ENCODE data around the gene CSNK1G3.
"Not testable (repeated sequence)": the region's sequence is repeated elsewhere in the genome, so short reads cannot be mapped to it uniquely, and the experiment has no call there.

CSNK1G3 gene

DNA sequence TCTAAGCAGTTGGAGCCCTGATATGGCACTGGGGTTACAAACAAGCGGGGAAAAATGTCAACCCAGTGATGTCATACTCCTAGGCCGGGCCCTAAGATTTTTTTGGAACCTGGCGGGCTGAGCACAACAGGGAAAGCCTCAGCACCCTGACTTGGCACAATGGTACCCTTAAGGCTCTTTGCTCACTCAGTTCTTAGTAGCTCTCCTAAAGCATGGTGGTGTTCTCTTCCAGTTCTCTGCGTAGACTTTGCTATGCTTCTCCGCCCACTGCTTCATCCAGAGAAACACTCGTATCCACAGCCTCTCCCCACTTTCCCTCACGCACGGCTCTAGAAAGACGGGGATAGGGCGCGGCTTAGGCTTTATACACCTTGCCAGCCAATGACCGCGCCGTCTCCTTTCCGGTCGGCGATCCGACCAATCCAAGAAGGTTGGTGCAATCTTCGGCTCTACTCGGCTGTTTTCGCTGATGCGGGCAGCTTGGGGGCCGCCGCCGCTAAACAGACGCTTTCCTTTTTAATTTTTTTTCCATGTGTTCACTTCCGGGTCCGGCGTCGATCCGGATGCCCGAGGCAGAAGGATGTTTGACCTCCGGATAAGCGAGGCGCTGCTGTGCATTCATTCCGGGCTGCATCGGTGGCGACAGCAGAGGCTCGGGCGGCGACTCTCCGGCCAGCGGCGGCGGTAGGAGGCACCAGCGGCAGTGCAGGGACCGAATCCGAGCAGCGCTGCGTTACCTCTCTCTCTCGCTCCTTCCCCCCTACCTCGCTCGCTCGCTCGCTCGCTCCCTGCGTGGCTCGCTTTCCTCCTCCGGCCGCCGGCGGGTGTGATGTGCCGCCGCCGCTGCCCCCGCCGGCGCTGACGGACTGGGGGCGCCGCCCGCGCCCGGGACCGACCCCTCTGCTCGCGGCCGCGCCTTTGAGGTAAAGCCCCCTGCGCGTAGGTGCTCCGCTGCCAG is at the start of gene CSNK1G3:
Gene CSNK1G3 (plus strand): TSS at position 530 of the 958 bp plus-strand sequence. CDS start 33,487 bp downstream, outside the sequence.
- peak; percentile 98 for DNase-seq (ENCODE audit: low read depth)

GRCh38 chr5:123466839-123467238 is 45.1 kb upstream of the CSNK1G3 start:
- DNase-seq (ENCODE audit: low read depth) = not testable (repeated sequence)

DNA sequence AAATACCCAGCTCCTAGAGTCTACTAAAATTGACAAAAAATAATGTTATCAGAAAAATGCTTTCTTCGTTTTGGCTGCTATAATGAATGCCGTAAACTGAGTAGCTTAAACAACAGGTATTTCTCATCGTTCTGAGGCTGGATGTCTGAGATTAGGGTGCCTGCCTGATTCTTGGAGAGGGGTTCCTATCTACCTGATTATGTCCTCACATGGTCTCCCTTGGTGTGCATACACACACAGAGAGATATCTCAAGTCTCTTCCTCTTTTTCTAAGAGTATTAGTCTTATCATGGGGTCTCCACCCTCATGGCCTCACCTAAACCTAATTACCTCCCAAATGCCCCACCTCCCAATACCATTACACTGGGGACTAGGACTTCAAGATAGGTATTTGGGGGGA is 40.6 kb upstream of the CSNK1G3 start:
- DNase-seq (ENCODE audit: low read depth) = no peak

- DNase-seq (ENCODE audit: low read depth) = no peak
Measured at GRCh38 chr5:123472150-123472924, 39.6 kb upstream of the CSNK1G3 start.

GRCh38 chr5:123474228-123474627 is 37.7 kb upstream of the CSNK1G3 start:
- DNase-seq (ENCODE audit: low read depth) = peak; percentile 87

- peak; percentile 69 for DNase-seq (ENCODE audit: low read depth)
Measured at GRCh38 chr5:123476731-123477130, 35.2 kb upstream of the CSNK1G3 start.

DNA sequence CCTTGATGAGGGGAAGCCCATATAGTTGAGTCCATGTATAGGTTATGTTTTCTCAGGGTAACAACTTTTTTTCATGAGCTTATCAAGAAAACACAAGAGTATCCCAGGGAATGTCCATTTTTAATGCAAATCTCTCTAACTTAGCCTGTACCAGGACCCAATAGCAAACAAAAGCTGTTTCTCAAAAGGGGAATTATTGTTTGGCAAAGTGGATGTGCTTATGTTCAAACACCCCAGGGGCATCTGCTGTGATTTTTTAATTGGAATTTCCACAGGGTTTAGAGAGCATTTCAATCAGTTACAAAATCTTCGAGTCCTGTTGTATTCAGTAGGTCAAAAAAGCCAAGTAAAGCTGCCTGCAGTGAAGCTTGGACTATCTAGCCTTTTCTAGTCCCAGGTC is 33.4 kb upstream of the CSNK1G3 start:
- DNase-seq (ENCODE audit: low read depth) = no peak

GRCh38 chr5:123482258-123482657 is 29.7 kb upstream of the CSNK1G3 start:
- no peak for DNase-seq (ENCODE audit: low read depth)

DNA sequence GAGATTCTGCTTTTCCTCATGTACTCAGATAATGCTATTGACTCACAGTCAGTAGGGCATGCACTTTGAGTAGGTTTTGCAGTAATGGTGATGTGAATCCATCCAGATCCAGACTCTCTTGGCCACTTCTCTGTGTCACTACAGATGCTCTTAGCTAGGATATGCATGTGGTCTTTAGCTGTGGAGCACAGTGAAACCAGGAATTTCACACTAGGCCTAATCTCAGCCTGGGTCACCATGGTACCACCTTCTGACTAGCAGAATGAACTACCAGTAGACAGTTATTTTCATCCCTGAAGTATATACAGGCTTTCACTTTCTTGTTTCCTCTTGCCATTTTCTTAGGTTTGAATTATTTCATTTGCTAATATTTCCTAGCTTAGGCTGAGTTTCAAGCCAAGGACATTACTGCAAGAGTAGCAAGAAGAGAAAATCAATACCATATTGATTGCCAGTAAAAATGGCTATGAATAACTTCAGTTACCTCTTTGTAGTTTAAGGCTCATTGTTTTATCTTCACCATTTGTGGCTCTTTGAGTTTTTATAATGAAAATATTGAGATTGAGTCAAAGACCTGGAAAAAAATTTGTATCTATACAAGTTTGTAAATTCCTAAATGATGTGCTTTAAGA is 28.4 kb upstream of the CSNK1G3 start:
- no peak for DNase-seq (ENCODE audit: low read depth)

DNA sequence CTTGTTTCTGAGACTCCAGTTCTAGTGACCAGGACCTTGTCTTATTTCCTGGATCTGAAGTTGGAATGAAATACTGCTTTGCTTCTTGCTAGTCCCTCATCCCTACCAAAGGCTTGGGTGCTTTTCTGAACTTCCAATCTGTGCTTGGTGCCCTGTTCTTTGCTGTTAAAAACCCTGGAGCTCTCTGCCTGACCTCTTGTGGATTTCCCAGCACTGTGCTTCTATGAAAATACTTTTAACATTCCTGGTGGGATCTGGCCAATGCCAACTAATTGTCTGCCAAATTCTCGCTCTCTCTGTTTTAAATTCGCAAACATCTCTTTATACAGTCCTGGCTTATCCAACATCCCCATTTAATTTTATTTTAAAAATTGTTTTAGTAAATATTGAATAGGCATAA is 26.7 kb upstream of the CSNK1G3 start:
- DNase-seq (ENCODE audit: low read depth) = no peak

- DNase-seq (ENCODE audit: low read depth) = peak; percentile 29
Measured at GRCh38 chr5:123486951-123487655, 24.9 kb upstream of the CSNK1G3 start.

DNA sequence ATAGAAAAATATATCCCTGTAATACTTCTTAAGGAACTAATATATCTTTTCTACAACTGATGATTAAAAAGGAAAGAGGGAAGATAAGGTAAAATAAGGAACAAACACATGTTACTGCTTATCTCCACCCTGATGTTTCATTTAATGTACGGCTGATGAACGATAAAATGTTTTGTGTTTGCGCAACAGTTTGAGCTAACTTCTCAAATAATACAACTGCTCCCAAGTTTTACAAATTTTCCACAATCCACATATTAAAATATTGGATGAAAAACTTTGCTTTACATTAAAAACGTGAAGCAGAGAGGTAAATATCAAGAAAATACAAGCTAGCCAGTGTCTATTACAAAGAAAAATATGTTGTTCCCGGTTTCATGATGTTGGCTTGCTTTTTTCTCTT is 21.0 kb upstream of the CSNK1G3 start:
- DNase-seq (ENCODE audit: low read depth) = no peak

GRCh38 chr5:123495211-123495610 is 16.8 kb upstream of the CSNK1G3 start:
- DNase-seq (ENCODE audit: low read depth) = not testable (repeated sequence)

DNA sequence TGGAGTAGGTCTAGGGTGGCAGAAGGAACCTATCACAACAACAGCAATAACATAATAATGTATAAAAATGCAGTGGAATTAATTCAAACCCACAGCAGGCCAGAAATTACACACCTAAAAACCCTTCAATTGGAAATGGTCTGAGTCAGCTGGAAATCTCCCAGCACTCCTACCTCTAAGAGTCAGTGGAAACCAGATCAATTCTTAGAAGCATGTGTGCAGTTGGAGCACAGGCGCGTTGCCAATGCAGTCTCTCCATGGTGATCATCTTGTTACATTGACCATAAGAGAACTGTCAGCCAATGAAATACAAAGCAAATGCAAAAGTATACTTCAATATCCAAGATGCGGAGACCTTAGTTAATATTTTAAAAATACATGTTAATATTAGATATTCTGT is 15.1 kb upstream of the CSNK1G3 start:
- DNase-seq (ENCODE audit: low read depth) = peak; percentile 33

GRCh38 chr5:123500471-123500870 is 11.5 kb upstream of the CSNK1G3 start:
- DNase-seq (ENCODE audit: low read depth) = no peak

GRCh38 chr5:123502120-123502519 is 9.9 kb upstream of the CSNK1G3 start:
- no peak for DNase-seq (ENCODE audit: low read depth)

DNA sequence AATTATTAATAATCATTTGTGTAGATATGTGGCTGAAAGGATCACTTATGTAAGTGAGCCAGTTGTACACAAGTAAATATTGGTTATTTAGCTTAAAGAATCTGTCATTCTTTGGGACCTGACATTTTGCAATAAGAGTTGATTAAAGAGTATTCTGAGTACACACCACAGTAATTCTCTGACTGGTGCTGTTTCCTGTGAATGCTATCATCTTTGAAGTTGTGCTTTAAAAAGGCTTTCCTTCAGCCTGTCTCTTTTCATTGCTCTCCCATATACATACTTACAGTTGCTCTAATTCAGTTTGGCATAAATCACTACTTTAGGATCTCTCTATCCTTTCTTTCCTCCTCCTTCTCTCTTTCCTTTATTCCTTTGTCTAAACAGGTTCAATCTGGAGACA is 8.7 kb upstream of the CSNK1G3 start:
- DNase-seq (ENCODE audit: low read depth) = no peak

- DNase-seq (ENCODE audit: low read depth) = no peak
Measured at GRCh38 chr5:123505633-123506032, 6.3 kb upstream of the CSNK1G3 start.

DNA sequence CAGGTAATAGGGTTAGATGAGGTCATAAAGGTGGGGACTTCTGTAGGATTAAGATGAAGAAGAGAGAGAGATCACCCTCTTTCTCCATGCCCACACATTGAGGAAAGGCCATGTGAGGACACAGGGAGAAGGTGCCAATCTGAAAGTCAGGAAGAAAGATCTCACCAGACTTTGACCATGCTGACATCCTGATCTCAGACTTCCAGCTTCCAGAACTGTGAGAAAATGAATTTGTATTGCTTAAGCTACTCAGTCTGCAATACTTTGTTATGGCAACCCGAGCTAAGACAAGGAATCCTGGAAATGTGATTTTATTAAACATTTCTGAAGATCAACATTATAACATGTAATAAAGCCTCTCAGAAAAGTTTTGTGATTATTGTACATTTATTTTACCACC is 3.5 kb upstream of the CSNK1G3 start:
- no peak for DNase-seq (ENCODE audit: low read depth)

GRCh38 chr5:123511290-123511647 is 708 bp upstream of the CSNK1G3 start:
- DNase-seq (ENCODE audit: low read depth) = peak; percentile 53

GRCh38 chr5:123512611-123513461 is 859 bp downstream of the CSNK1G3 start:
- no peak for DNase-seq (ENCODE audit: low read depth)

All from fibroblast of gingiva (primary cell).